Right lobe of liver (tissue), 4 donors: ENCODE data around the gene DNAI4.

ENCODE experiments used
- CTCF ChIP-seq, 4 donors: fragments of 200-600 bp in 3 of 4; fragments of 450-650 bp in 1 of 4; IDR thresholded peaks; one replicate each; pipeline versions ENCODE4 v1.5.1 to v1.8.0; 2016 to 2022; ENCODE audit warnings: antibody characterized with exemption in 4 of 4, mild to moderate bottlenecking in 2 of 4
- POLR2A ChIP-seq: fragments of 450-650 bp; IDR thresholded peaks from one replicate; pipeline ENCODE4 v1.6.1; 2017; ENCODE audit warnings: antibody characterized with exemption, mild to moderate bottlenecking
- donor health status: DM: no; HTN: no; CAD: no.
- donor health status: DM: no; HTN: no; CAD: no.
- donor health status: DM: no; HTN: yes; CAD: no.

GRCh38 chr1:66850989-66851388 lies 73.7 kb downstream of the DNAI4 start:
- TF ChIP-seq CTCF (IDR thresholded peaks at IDR 0.05) (no peak), POLR2A (no peak)
